ENCODE results near the gene DLGAP5. TPM values are rescaled to one million over a fixed set of nuclear protein-coding genes. Genes with fewer than 3 reads are reported as not detected.

Gene DLGAP5
- total and polyA plus RNA-seq, 2 of the 13 experiments (the other 11 are each of a cell fraction or from before 2014, with no cell fraction given): 7.7 to 55.8 TPM

DNA sequence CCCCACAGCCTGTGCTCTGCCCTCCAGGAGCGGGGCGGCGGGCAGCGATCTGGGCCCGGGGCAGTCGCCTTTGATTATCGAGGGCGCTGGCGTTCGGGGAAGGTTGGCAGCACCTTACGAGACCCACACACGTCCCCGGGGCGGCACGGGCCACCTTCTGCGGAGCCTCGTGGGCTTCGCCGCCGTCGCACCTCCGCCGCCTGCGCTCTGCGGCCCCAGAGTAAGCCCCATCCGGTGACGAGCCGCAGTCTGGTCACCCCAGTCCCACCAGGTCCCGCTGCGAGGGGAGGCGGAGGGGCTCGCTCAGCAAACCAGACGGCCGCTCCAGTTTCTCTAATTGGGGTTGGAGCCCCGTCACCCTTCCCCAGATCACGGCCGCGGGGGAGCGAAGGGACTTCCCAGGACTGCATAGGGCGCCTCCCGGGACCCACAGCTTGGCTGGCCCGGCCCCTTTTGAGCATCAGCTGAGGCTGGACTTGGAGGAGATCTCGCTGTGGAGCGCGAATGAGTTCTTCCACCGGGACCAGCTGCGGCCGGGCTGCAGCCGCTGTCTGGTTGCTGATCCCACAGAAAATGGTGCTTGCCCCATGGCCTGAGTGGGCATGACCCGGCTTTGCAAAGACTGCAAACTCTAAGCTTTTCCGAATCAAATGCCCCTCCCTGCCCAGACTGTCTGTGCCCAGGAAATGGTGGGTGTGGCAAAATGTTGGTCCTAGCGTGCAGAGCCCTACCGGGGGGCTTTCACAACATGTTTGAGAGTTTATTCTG lies 61.8 kb downstream of the DLGAP5 start (continued):
- TF ChIP-seq, protein P1, sequence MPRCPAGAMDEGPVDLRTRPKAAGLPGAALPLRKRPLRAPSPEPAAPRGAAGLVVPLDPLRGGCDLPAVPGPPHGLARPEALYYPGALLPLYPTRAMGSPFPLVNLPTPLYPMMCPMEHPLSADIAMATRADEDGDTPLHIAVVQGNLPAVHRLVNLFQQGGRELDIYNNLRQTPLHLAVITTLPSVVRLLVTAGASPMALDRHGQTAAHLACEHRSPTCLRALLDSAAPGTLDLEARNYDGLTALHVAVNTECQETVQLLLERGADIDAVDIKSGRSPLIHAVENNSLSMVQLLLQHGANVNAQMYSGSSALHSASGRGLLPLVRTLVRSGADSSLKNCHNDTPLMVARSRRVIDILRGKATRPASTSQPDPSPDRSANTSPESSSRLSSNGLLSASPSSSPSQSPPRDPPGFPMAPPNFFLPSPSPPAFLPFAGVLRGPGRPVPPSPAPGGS (CRISPR knock-in tag; IDR thresholded peaks at IDR 0.05): peak; percentile 54; the same call in 1 of the 2 replicates
- TF ChIP-seq CCAR2 (optimal IDR thresholded peaks at IDR 0.05; ENCODE audit: low read depth, low read length) (no peak), ZNF572 (CRISPR knock-in tag; IDR thresholded peaks at IDR 0.05) (no peak), ZNF878 (CRISPR knock-in tag; IDR thresholded peaks at IDR 0.05) (no peak), ZNF441 (CRISPR knock-in tag; IDR thresholded peaks at IDR 0.05; ENCODE audit: borderline replicate concordance) (no peak), ZFX (CRISPR knock-in tag; IDR thresholded peaks at IDR 0.05; ENCODE audit: low read depth) (peak; percentile 43; the same call in 1 of the 2 replicates), ZNF607 (CRISPR knock-in tag; IDR thresholded peaks at IDR 0.05; ENCODE audit: borderline replicate concordance) (no peak), ZNF235 (CRISPR knock-in tag; IDR thresholded peaks at IDR 0.05; ENCODE audit: borderline replicate concordance) (peak; percentile 49; the same call in 1 of the 2 replicates), TAF15 (IDR thresholded peaks at IDR 0.05; ENCODE audit: low read depth, low read length, poor library complexity, severe bottlenecking) (no peak), KDM3A (CRISPR knock-in tag; IDR thresholded peaks at IDR 0.05; ENCODE audit: low read depth) (no peak), ZNF326 (CRISPR knock-in tag; IDR thresholded peaks at IDR 0.05; ENCODE audit: borderline replicate concordance) (no peak), ZBTB42 (CRISPR knock-in tag; IDR thresholded peaks at IDR 0.05) (0 out of 2 replicates have a peak, but pooled peaks have one; percentile 28), ZNF768 (CRISPR knock-in tag; IDR thresholded peaks at IDR 0.05) (peak; percentile 29; the same call in 1 of the 2 replicates), ZNF33A (CRISPR knock-in tag; IDR thresholded peaks at IDR 0.05; ENCODE audit: borderline replicate concordance) (no peak), HNRNPK (IDR thresholded peaks at IDR 0.05; ENCODE audit: low read depth, low read length, poor library complexity, severe bottlenecking) (no peak), MXD3 (CRISPR knock-in tag; IDR thresholded peaks at IDR 0.05) (peak; percentile 18; the same call in 1 of the 2 replicates), ZNF577 (CRISPR knock-in tag; IDR thresholded peaks at IDR 0.05; ENCODE audit: borderline replicate concordance, low read depth) (no peak), HNF1B (CRISPR knock-in tag; IDR thresholded peaks at IDR 0.05) (no peak)
- TF ChIP-seq, protein P2, sequence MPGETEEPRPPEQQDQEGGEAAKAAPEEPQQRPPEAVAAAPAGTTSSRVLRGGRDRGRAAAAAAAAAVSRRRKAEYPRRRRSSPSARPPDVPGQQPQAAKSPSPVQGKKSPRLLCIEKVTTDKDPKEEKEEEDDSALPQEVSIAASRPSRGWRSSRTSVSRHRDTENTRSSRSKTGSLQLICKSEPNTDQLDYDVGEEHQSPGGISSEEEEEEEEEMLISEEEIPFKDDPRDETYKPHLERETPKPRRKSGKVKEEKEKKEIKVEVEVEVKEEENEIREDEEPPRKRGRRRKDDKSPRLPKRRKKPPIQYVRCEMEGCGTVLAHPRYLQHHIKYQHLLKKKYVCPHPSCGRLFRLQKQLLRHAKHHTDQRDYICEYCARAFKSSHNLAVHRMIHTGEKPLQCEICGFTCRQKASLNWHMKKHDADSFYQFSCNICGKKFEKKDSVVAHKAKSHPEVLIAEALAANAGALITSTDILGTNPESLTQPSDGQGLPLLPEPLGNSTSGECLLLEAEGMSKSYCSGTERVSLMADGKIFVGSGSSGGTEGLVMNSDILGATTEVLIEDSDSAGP (CRISPR knock-in tag; IDR thresholded peaks at IDR 0.05; ENCODE audit: borderline replicate concordance): peak; percentile 69; the same call in 1 of the 2 replicates
- TF ChIP-seq, protein P3, sequence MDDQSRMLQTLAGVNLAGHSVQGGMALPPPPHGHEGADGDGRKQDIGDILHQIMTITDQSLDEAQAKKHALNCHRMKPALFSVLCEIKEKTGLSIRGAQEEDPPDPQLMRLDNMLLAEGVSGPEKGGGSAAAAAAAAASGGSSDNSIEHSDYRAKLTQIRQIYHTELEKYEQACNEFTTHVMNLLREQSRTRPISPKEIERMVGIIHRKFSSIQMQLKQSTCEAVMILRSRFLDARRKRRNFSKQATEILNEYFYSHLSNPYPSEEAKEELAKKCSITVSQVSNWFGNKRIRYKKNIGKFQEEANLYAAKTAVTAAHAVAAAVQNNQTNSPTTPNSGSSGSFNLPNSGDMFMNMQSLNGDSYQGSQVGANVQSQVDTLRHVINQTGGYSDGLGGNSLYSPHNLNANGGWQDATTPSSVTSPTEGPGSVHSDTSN (CRISPR knock-in tag; IDR thresholded peaks at IDR 0.05; ENCODE audit: borderline replicate concordance): no peak
